GM19372 (cell line): ENCODE results near the gene WFDC2.
A peak's percentile ranks its signal among the peaks of the same experiment; 100 is the strongest.

Source experiments
- ATAC-seq: cut with Tn5 transposase; IDR thresholded peaks from one replicate; pipeline ENCODE4 v1.9.1; 2021; ENCODE audit warnings: mild to moderate bottlenecking, low read depth, moderate library complexity; ENCODE audit not compliant: unreplicated experiment

The WFDC2 gene

GRCh38 chr20:45469336-45470261, at the start of gene WFDC2:
Gene WFDC2 (plus strand): TSS chr20:45469753. CDS start chr20:45469782, 29 bp downstream.
- no peak for ATAC-seq

- no peak for ATAC-seq
These were observed 49.4 kb upstream of the WFDC2 start for GRCh38 chr20:45420125-45420524.

DNA sequence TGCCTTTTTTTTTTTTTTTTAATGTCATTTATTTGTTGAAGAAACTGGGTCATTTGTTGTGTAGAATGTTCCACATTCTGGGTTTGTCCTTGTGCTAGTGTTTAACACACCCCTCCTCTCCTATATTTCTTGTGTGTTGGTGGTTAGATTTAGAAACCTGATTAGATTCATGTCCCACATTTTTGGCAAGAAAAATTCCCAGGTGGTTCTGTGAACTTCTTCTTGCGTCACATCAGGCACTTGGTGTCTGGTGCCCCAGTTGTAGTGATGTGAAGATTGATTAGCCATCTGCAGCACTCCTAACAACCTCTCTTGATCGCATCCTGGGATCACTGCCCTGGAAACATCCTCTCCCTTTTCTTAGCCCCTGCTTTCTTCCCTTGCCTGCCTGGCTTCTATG, 45.9 kb upstream of the WFDC2 start:
- no peak for ATAC-seq

- ATAC-seq, result no peak
These were observed 44.0 kb upstream of the WFDC2 start for GRCh38 chr20:45425561-45425960.

DNA sequence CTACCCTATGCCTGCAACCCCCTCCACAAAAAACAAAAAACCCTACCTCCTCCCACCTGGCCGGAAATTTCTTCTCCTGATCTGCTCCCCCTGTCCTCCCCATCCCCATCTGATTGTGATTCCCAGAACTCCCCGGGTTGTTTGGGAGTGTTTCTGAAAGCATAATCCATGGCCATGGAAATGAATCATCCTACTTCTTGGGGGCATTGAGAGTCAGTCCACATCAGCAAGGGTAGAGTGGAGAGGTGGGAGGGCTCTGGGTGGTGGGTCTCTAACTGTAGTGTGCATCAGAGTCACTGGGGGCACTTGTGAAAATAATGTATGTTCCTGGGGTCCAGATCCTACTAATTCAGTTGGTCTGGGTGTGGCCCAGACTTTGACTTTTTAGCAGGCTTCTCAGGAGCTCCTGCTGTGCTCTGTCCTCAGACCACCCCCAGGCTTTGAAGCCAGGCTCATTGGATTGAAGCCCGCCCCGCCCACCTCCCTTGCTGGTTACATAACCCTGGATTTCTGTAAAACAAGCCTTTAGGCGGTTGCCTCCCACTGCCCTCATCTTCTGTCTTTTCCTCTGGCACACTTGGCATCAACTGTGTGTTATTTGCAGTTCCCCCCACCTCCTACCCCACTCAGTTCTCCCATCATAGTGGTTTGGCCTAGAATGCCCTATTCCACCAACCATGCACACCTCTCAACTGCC, 43.1 kb upstream of the WFDC2 start:
- no peak for ATAC-seq

DNA sequence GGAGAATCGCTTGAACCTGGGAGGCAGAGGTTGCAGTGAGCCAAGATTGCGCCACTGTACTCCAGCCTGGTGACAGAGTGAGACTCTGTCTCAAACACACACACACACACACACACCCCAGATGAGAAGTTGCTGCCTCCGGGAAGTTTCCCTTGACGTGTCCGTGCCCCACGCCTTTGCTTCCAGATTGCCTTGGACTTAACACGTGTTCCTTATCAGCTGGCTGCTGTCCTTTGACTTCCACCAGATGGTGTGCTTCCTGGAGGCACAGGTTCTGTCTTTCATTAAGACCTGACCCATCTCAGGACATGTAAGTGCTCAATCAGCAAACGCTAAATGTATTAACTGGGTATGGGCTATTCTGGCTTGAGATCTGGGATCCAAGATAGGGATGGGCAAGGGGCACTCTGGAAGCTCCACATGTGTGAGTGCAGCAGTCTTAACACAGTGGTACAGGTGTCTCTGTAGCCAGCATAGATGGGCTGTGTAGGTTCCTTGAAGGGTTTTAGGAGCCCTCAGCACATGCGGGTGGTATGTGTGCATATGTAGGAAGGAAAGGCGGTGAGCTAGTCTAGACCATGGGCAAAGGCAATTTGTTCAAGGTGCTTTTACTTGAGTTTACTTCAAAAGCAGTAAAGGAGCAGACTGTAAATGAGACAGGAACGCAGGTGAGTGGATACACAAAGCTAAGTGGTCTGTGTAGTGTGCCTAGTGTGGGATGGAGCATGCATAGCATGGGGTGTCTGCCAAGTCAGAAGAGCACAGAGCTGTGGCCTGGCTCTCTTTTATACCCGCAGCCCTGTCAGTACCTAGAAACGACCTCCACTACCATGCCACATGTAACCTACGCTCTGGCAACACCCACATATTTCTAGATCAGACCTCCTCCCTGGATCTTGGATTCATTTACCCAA, 42.1 kb upstream of the WFDC2 start:
- ATAC-seq, result no peak

- ATAC-seq, result no peak
These were observed 39.9 kb upstream of the WFDC2 start for GRCh38 chr20:45429618-45430017.

DNA sequence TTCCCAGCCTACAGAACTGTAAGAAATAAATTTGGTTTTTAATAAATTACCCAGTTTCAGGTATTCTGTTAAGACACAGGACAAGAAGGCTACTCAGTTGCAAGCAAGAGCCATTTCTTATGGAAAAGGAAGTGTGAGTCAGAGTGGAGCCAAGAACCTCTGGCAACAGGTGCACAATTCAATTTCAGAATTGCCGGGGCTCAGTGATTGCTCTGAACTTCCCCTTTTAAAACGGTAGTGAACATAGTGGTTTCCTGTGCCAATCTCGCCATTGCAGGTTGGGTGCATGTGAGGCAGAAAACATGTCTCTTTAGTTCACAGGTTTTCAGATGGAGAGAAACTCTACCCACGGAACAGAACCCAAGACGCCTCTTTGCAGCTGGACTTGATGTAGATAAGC, 37.3 kb upstream of the WFDC2 start:
- ATAC-seq, result peak; percentile 65

- ATAC-seq, result no peak
These were observed 36.2 kb upstream of the WFDC2 start for GRCh38 chr20:45433316-45433715.

- ATAC-seq, result no peak
These were observed 35.6 kb upstream of the WFDC2 start for GRCh38 chr20:45433976-45434375.

DNA sequence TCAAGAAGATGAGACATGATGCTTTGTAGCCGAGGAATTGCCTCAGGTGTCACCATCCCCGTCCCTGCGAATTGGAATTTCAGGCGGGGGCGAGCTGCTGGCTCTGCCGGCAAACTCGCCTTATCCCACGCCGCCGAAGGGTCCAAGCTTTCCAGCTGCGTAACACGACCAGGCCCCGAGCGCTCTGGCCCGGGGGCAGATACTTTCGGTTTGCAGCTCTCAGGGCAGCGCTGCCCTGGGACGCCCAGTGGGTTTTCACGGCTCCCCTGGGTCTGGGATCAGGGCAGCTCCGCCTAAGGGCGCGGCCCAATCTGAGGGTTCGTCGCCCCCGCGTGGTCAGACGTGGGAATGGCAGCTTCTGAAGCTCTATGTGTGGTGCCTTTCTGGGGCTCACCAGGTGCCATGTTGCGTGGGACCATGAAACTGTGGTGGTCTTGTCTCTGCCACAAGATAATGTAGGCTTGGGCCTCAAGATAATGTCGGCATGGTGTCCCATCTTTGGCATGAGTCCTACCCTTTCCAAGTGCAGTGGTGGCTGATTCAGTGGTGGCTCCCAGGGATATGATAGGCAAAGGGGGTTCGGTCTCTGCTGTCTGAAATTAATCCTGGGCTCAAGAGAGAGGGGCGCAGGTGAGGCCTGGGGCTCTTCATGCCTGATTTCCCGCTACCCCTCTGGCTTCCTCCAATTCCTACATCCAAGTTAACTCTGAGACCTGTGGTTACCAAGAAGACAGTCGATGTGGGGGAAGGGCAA, 32.6 kb upstream of the WFDC2 start:
- ATAC-seq, result peak; percentile 72

DNA sequence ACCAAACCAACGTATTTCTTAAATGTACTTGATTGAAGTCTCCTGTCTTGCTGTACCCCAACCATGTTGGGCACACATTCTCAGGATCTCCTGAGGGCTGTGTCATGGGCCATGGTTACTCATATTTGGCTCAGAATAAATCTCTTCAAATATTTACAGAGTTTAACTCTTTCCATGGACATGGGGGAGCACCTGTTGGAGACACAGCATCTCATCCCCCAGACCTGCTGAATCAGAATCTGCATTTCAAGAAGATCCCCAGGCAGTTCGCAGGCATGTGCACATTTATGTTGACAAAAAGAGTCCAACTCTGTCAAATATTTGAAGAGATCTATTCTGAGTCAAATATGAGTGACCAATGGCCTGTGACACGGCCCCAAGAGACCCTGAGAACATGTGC, 29.1 kb upstream of the WFDC2 start:
- no peak for ATAC-seq

DNA sequence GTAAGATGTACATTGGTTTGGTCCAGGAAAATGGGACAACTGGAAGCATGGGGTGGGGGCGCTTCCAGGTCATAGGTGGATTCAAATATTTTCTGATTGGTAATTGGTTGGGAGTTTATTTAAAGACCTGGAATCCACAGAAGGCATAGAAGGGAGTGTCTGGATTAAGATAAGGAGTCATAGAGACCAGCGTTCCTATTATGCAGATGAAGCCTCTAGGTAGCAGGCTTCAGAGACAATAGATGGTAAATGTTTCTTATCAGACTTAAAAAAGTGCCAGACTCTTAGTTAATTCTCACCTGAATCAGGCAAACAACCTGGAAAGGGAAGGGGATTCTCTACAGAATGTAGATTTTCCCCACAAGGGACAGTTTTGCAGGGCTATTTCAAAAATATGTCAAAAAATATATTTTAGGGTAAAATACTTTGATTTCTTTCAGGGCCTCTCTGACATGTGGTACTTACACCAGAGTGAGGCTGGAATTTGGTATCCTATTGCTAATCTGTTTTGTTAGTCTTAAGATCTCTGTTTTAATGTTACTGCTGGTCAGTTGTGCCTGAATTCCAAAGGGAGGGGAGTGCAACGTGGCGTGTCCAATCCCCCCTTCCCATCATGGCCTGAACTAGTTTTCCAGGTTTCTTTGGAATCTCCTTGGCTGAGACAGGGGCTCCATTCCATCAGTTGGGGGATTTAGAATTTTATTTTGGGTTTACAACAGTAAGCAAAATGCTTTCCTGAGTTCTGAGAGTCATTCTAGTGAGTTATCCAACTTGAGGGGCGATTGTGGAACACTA, 28.5 kb upstream of the WFDC2 start:
- no peak for ATAC-seq

- ATAC-seq, result no peak
These were observed 27.8 kb upstream of the WFDC2 start for GRCh38 chr20:45441746-45442145.

GRCh38 chr20:45444050-45444449, 25.5 kb upstream of the WFDC2 start:
- no peak for ATAC-seq

DNA sequence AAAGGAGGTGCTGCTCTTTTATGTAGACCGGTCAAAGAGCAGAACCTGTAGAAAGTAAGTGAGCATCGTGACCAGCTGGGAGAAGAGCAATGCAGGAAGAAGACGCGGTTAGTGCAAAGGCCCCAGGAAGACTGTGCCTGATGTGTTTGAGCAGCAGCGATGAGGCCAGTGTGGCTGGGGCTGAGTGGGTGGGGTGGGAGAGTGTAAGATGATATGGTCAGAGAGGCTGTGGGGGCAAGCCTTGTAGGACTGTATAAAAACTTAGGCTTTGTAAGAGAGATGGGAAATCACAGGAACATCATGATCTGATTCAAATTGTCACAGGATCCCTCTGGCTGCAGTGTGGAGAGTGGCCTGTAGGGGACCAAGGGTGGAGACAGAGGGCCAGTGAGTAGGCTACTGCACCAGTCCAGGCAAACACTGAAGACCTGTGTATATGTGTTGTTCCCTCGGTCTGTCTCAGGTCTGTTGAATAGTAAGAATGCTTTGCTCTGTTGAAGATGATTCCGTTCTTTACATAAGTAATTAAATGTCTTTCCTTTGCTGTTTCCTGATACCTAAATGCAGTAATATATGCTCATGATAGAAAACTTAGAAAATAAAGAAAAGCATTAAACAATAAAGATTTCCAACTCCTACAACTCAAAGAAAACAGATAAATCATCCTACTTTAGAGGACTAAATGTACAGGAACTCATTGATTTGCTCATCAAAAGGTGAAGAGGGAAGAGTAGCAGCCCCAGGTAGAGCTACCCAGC, 23.6 kb upstream of the WFDC2 start:
- no peak for ATAC-seq

- no peak for ATAC-seq
These were observed 21.3 kb upstream of the WFDC2 start for GRCh38 chr20:45448270-45448669.

DNA sequence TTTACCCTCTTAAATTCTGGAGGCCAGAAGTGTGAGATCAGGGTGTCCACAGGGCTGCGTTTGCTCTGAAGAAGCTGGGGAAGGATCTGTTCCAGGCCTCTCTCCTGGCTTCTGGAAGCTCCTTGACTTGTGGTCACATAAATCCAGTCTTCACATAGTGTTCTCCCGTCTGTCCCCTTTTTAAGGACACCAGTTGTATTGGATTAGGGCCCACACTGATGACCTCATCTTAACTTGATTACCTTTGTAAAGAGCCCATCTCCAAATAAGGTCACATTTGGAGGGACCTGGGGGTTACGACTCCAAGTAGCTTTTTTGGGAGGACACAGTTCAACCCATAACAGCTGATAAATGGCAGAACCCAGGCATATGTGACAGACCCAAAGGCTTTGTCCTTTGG, 20.0 kb upstream of the WFDC2 start:
- ATAC-seq, result no peak
